Activated CD4-positive, alpha-beta memory T cell treated with anti-CD3 and anti-CD28 coated beads for 36 hours (primary cell): ENCODE measurements around the gene PRDX1. TPM values are rescaled to one million over a fixed set of nuclear protein-coding genes. Genes with fewer than 3 reads are reported as not detected.
"Not testable (repeated sequence)": the region's sequence is repeated elsewhere in the genome, so short reads cannot be mapped to it uniquely, and the experiment has no call there.

Experiments used
- CTCF ChIA-PET: fragments of 350-600 bp; sonication (Branson Sonifier 250); formaldehyde crosslinking; loops from one replicate; lab custom pipeline; 2021; ENCODE audit warnings: antibody characterized with exemption, inconsistent platforms; lab: Charles Lee
- POLR2A ChIA-PET: fragments of 350-600 bp; sonication (Branson Sonifier 250); formaldehyde crosslinking; loops from one replicate; lab custom pipeline; 2021; ENCODE audit warnings: antibody characterized with exemption; lab: Charles Lee
- DNase-seq: peaks from one replicate; pipeline ENCODE4 v3.0.0-alpha.2; 2020
- H3K27ac Mint-ChIP-seq: one replicate; pipeline ENCODE4 v1.8.0; 2021; ENCODE audit warnings: mixed read lengths
- H3K27me3 Mint-ChIP-seq: one replicate; pipeline ENCODE4 v1.8.0; 2021; ENCODE audit warnings: mixed read lengths
- H3K36me3 Mint-ChIP-seq: one replicate; pipeline ENCODE4 v1.8.0; 2021; ENCODE audit warnings: mixed read lengths
- H3K4me1 Mint-ChIP-seq: one replicate; pipeline ENCODE4 v1.8.0; 2021; ENCODE audit warnings: low read depth, mixed read lengths
- H3K4me3 Mint-ChIP-seq: one replicate; pipeline ENCODE4 v1.8.0; 2021; ENCODE audit warnings: mild to moderate bottlenecking, mixed read lengths
- H3K9me3 Mint-ChIP-seq: one replicate; pipeline ENCODE4 v1.8.0; 2021; ENCODE audit warnings: mixed read lengths
- intact Hi-C: fragments of 100-400 bp; cut with micrococcal nuclease; formaldehyde crosslinking; loops from one replicate; pipeline ENCODE4 v1.15.1; 2023
- total RNA-seq, 2 experiments: library from RNA; stranded (reverse); gene quantifications; one replicate each; pipeline ENCODE4 v1.2.3, GENCODE V29; 2021

The PRDX1 gene
- total RNA-seq, 2 experiments from 2014 or later, result 479 to 481 TPM

GRCh38 chr1:45489379-45489778 lies 32.3 kb downstream of the PRDX1 start:
- not testable (repeated sequence) for H3K27me3 Mint-ChIP-seq
- H3K27ac Mint-ChIP-seq, result peak overlapping the region; percentile 7

DNA sequence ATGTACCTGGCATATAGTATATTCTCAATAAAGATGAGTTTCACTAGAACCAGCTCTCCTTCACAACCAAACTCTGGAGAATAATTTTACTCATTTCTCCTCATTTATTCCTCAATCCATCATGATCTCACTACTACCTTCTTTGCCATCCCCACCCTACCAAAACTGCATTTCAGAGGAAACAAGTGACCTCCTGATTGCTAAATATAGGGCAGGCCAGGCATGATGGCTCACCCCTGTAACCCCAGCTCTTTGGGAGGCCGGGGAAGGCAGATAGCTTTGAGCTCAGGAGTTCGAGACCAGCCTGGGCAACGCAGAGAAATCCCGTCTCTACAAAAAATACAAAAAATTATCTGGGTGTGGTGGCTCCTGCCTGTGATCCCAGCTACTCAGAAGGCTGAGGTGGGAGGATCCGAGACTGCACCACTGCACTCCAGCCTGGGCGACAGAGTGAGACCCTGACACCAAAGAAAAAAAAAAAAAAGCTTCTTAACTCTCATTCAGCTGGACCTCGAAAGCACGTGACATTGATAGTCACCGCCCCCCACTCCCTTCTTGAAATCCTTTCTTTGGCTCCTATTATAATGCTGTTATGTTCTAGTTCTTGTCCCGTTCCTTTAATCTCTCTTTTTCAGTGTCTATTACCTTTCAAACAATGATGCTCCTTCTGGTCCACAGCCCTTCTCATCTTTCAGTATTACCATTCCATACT lies 32.9 kb downstream of the PRDX1 start:
- CTCF ChIA-PET, result interaction anchor here (0.7 to 7.5 kb wide), 6 partner anchors 33 to 476 kb away, joined by 3 to 237 read pairs (median 28); partner anchors contain the start of genes HECTD3, HPDL, PRDX1 and UROD
- peaks cover 6% of the 10 kb centered on the region for H3K4me1 Mint-ChIP-seq
- no peak overlapping the region for H3K27ac Mint-ChIP-seq
- H3K4me3 Mint-ChIP-seq, result no peak overlapping the region
- intact Hi-C loops, result no loop called here
- H3K36me3 Mint-ChIP-seq, result no peaks in the 10 kb centered on the region
- no peaks in the 10 kb centered on the region for H3K9me3 Mint-ChIP-seq
- no peaks in the 10 kb centered on the region for H3K27me3 Mint-ChIP-seq
- POLR2A ChIA-PET, result interaction anchor here (0.6 to 2.1 kb wide), 5 partner anchors 12 to 255 kb away, joined by 3 to 7 read pairs (median 3); no protein-coding TSS in a partner anchor
- DNase-seq, result no peak

More at GRCh38 chr1:45489379-45489778, 32.3 kb downstream of the PRDX1 start:
- H3K4me3 Mint-ChIP-seq, H3K36me3 Mint-ChIP-seq, H3K9me3 Mint-ChIP-seq, H3K4me1 Mint-ChIP-seq, intact Hi-C loops: not testable (repeated sequence)
- ChIA-PET POLR2A (interaction anchor here (0.6 to 2.9 kb wide), 6 partner anchors 32 to 254 kb away, joined by 3 to 15 read pairs (median 4); partner anchors contain the start of genes MUTYH, PRDX1 and TOE1), CTCF (interaction anchor here (0.7 to 7.5 kb wide), 7 partner anchors 32 to 477 kb away, joined by 3 to 237 read pairs (median 48); partner anchors contain the start of genes HECTD3, HPDL, MUTYH and PRDX1)
- DNase-seq, result peak; percentile 80

DNA sequence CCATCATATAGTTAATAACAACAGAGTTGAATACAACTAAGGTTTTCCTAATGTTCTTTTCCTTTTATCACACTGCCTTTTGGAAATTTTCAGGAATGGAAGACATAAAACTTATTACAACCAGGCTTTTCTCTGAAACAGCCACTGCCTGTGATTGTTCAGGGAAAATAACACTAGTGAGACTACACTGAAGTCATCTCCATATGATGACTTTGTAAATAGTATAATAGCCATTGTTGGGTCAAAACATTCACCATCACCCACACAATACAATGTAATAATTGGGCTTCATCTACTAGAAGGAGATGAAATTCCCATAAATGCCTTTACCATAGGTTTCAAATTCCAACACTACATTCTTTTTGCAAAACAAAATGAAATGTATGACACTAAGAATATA lies 35.7 kb downstream of the PRDX1 start:
- H3K4me3 Mint-ChIP-seq, result no peak overlapping the region
- no peaks in the 10 kb centered on the region for H3K36me3 Mint-ChIP-seq
- CTCF ChIA-PET, result no interaction called here
- POLR2A ChIA-PET, result no interaction called here
- no peaks in the 10 kb centered on the region for H3K9me3 Mint-ChIP-seq
- no peak for DNase-seq
- H3K27ac Mint-ChIP-seq, result no peak overlapping the region
- H3K27me3 Mint-ChIP-seq, result no peaks in the 10 kb centered on the region
- intact Hi-C loops, result no loop called here
- H3K4me1 Mint-ChIP-seq, result peaks cover 4% of the 10 kb centered on the region

DNA sequence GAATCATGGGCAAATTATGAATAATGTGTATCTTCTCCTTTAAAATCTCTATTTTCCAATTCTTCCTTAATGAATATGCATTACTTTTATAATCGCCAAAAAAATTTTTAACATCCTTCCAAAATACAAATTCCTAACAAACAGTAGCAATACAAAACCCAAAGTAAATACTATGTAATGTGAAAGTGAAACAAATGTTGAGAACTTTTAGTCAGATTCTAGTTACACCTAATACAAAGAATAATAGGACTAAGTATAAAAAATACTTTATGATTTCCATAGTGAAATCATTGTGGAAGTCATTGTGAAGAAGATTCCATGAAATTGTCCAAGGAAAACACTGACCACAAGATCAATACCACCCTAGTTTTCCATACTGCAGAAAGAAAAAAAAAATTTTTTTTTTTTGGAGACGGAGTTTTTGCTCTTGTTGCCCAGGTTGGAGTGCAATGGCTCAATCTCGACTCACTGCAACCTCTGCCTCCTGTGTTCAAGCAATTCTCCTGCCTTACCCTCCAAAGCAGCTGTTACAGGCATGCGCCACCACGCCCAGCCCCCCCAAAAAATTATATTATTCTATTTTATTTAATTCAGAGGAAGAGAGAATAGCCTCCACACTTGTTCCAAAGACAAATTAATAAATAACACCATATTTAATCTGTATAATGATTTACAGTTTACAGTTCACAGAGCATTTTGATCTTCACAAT lies 42.5 kb downstream of the PRDX1 start:
- DNase-seq, result no peak
- Mint-ChIP-seq H3K27me3 (no peaks in the 10 kb centered on the region), H3K4me3 (no peak overlapping the region), H3K36me3 (no peaks in the 10 kb centered on the region), H3K4me1 (peaks cover 3% of the 10 kb centered on the region), H3K27ac (no peak overlapping the region), H3K9me3 (no peaks in the 10 kb centered on the region)
- POLR2A ChIA-PET, result no interaction called here
- CTCF ChIA-PET, result interaction anchor here (1.4 kb wide), 1 partner anchor 118 kb away, joined by 3 read pairs; no protein-coding TSS in a partner anchor
- intact Hi-C loops, result no loop called here

- H3K27me3 Mint-ChIP-seq, result no peaks in the 10 kb centered on the region
- no peak for DNase-seq
- no peaks in the 10 kb centered on the region for H3K36me3 Mint-ChIP-seq
- no peak overlapping the region for H3K27ac Mint-ChIP-seq
- ChIA-PET POLR2A (no interaction called here), CTCF (interaction anchor here (2.7 kb wide), 1 partner anchor 14 kb away, joined by 8 read pairs; no protein-coding TSS in a partner anchor)
- H3K4me1 Mint-ChIP-seq, result peaks cover 3% of the 10 kb centered on the region
- intact Hi-C loops, result no loop called here
- no peak overlapping the region for H3K4me3 Mint-ChIP-seq
- H3K9me3 Mint-ChIP-seq, result no peaks in the 10 kb centered on the region
Measured at GRCh38 chr1:45478121-45478814, 43.4 kb downstream of the PRDX1 start.

GRCh38 chr1:45477646-45478045 lies 44.0 kb downstream of the PRDX1 start:
- intact Hi-C loops, result no loop called here
- Mint-ChIP-seq H3K4me1 (peaks cover 3% of the 10 kb centered on the region), H3K27me3 (no peaks in the 10 kb centered on the region), H3K9me3 (no peaks in the 10 kb centered on the region), H3K4me3 (no peak overlapping the region), H3K27ac (no peak overlapping the region), H3K36me3 (no peaks in the 10 kb centered on the region)
- DNase-seq, result no peak
- ChIA-PET POLR2A (no interaction called here), CTCF (interaction anchor here (2.7 kb wide), 1 partner anchor 15 kb away, joined by 8 read pairs; no protein-coding TSS in a partner anchor)

- DNase-seq, H3K4me1 Mint-ChIP-seq, H3K36me3 Mint-ChIP-seq, H3K4me3 Mint-ChIP-seq, POLR2A ChIA-PET, H3K27me3 Mint-ChIP-seq, intact Hi-C loops, H3K9me3 Mint-ChIP-seq, H3K27ac Mint-ChIP-seq, CTCF ChIA-PET: not testable (repeated sequence)
Measured at GRCh38 chr1:45474194-45474593, 47.5 kb downstream of the PRDX1 start.

DNA sequence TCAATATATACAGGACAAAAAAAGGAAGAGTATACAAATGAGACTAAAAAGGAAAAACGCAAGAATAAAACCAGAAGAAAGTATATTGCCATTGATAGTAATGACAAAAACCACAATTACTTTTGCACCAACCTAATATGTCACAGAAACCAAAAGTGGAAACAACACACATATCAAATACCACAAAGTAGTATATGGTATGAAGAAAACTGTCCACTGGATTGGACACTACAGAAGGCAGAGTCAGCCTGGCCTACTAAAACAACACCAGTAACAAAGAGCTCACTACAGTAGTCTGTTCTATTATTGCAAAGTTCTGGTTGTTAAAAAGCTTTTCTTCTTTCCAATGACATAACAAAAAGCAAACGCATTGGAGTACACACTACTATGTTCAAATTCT lies 48.4 kb downstream of the PRDX1 start:
- CTCF ChIA-PET, result interaction anchor here (0.6 to 0.7 kb wide), 3 partner anchors 96 to 493 kb away, joined by 3 to 4 read pairs (median 3); no protein-coding TSS in a partner anchor

GRCh38 chr1:45470306-45470798 lies 51.3 kb downstream of the PRDX1 start:
- no peaks in the 10 kb centered on the region for H3K36me3 Mint-ChIP-seq
- POLR2A ChIA-PET, result no interaction called here
- H3K4me3 Mint-ChIP-seq, result no peak overlapping the region
- no peaks in the 10 kb centered on the region for H3K9me3 Mint-ChIP-seq
- intact Hi-C loops, result no loop called here
- H3K27me3 Mint-ChIP-seq, result no peaks in the 10 kb centered on the region
- H3K27ac Mint-ChIP-seq, result no peak overlapping the region
- CTCF ChIA-PET, result interaction anchor here (0.7 to 2.3 kb wide), 3 partner anchors 22 to 167 kb away, joined by 3 to 11 read pairs (median 3); no protein-coding TSS in a partner anchor
- H3K4me1 Mint-ChIP-seq, result no peaks in the 10 kb centered on the region
- no peak for DNase-seq

More for the DNA sequence above, 48.4 kb downstream of the PRDX1 start:
- DNase-seq, result no peak
- Mint-ChIP-seq H3K4me3 (no peak overlapping the region), H3K27me3 (no peaks in the 10 kb centered on the region), H3K27ac (no peak overlapping the region), H3K9me3 (no peaks in the 10 kb centered on the region), H3K4me1 (no peaks in the 10 kb centered on the region), H3K36me3 (no peaks in the 10 kb centered on the region)
- POLR2A ChIA-PET, result interaction anchor here (0.6 kb wide), 2 partner anchors 81 to 651 kb away, joined by 3 to 4 read pairs; no protein-coding TSS in a partner anchor
- intact Hi-C loops, result no loop called here

DNA sequence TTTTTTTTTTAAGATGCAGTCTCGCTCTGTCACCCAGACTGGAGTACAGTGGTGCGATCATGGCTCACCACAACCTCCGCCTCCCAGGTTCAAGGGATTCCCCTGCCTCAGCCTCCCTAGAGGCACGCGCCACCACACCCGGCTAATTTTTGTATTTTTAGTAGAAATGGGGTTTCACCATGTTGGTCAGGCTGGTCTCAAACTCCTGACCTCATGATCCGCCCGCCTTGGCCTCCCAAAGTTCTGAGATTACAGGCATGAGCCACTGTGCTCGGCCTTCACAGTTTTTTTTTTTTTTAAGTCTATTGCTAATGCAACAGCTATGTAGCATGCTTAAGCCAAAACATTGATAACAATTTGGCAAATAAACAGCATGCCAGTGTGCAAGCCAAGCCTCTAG lies 54.3 kb downstream of the PRDX1 start:
- H3K4me3 Mint-ChIP-seq, H3K36me3 Mint-ChIP-seq, DNase-seq, H3K9me3 Mint-ChIP-seq, H3K4me1 Mint-ChIP-seq, POLR2A ChIA-PET, H3K27me3 Mint-ChIP-seq, CTCF ChIA-PET, H3K27ac Mint-ChIP-seq, intact Hi-C loops: not testable (repeated sequence)

- intact Hi-C loops, result no loop called here
- Mint-ChIP-seq H3K27ac (no peak overlapping the region), H3K4me3 (no peak overlapping the region), H3K27me3 (no peaks in the 10 kb centered on the region), H3K36me3 (no peaks in the 10 kb centered on the region), H3K4me1 (no peaks in the 10 kb centered on the region), H3K9me3 (no peaks in the 10 kb centered on the region)
- CTCF ChIA-PET, result interaction anchor here (0.6 kb wide), 1 partner anchor 448 kb away, joined by 4 read pairs; no protein-coding TSS in a partner anchor
- POLR2A ChIA-PET, result interaction anchor here (0.6 kb wide), 1 partner anchor 126 kb away, joined by 3 read pairs; no protein-coding TSS in a partner anchor
- DNase-seq, result no peak
Measured at GRCh38 chr1:45465277-45465676, 56.4 kb downstream of the PRDX1 start.
